Testis (tissue), 2 donors: ENCODE measurements around the gene ZHX3.

Source experiments
- POLR2A ChIP-seq: fragments of 450-650 bp; IDR thresholded peaks from one replicate; pipeline ENCODE4 v1.6.1; 2017; ENCODE audit warnings: antibody characterized with exemption, mild to moderate bottlenecking, moderate library complexity
- TF ChIP-seq, protein P1 (sequence below), 3 experiments: fragments of 450-650 bp in 2 of 3; fragments of 200-600 bp in 1 of 3; sonication (generic) in 1 of 3; IDR thresholded peaks; one replicate each; pipeline ENCODE4 v1.5.1; 2016 to 2019; ENCODE audit warnings: antibody characterized with exemption in 3 of 3, mild to moderate bottlenecking in 2 of 3, moderate library complexity in 1 of 3

- TF ChIP-seq, protein P1, sequence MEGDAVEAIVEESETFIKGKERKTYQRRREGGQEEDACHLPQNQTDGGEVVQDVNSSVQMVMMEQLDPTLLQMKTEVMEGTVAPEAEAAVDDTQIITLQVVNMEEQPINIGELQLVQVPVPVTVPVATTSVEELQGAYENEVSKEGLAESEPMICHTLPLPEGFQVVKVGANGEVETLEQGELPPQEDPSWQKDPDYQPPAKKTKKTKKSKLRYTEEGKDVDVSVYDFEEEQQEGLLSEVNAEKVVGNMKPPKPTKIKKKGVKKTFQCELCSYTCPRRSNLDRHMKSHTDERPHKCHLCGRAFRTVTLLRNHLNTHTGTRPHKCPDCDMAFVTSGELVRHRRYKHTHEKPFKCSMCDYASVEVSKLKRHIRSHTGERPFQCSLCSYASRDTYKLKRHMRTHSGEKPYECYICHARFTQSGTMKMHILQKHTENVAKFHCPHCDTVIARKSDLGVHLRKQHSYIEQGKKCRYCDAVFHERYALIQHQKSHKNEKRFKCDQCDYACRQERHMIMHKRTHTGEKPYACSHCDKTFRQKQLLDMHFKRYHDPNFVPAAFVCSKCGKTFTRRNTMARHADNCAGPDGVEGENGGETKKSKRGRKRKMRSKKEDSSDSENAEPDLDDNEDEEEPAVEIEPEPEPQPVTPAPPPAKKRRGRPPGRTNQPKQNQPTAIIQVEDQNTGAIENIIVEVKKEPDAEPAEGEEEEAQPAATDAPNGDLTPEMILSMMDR (IDR thresholded peaks at IDR 0.05), result no peak
- no peak for TF ChIP-seq POLR2A
Observed at GRCh38 chr20:41219824-41220223, 97.7 kb downstream of the ZHX3 start.
